Gastroesophageal sphincter (tissue), 4 donors: ENCODE measurements around the gene HAUS2. TPM values are rescaled to one million over a fixed set of nuclear protein-coding genes. Genes with fewer than 3 reads are reported as not detected.

Experiments used
- ATAC-seq: fragments of 150-250 bp; one replicate; pipeline ENCODE4 v1.9.1; 2016; ENCODE audit warnings: mild to moderate bottlenecking, moderate library complexity
- H3K27ac ChIP-seq, 4 donors: fragments of 200-600 bp; sonication (generic) in 3 of 4; 1 replicate in 3 of 4; 2 replicates in 1 of 4; pipeline ENCODE4 v1.5.1; 2016 to 2019
- H3K27me3 ChIP-seq: fragments of 200-600 bp; sonication (generic); one replicate; pipeline ENCODE4 v1.5.1; 2019
- H3K36me3 ChIP-seq, 2 donors: fragments of 200-600 bp; sonication (generic); one replicate each; pipeline ENCODE4 v1.5.1; 2019; ENCODE audit warnings: control low read depth in 1 of 2
- H3K4me1 ChIP-seq, 3 donors: fragments of 200-600 bp; sonication (generic); 1 replicate in 2 of 3; 2 replicates in 1 of 3; pipeline ENCODE4 v1.5.1; 2016 to 2019; ENCODE audit warnings: control low read depth in 2 of 3
- H3K4me3 ChIP-seq, 2 donors: fragments of 200-600 bp; sonication (generic); one replicate each; pipeline ENCODE4 v1.5.1; 2019; ENCODE audit warnings: mild to moderate bottlenecking in 1 of 2, moderate library complexity in 1 of 2
- H3K9me3 ChIP-seq, 3 donors: fragments of 200-600 bp; sonication (generic); one replicate each; pipeline ENCODE4 v1.5.1; 2017 to 2019; ENCODE audit warnings: control low read depth in 2 of 3
- EP300 ChIP-seq: sonication (generic); formaldehyde crosslinking; IDR thresholded peaks from one replicate; pipeline ENCODE4 v1.6.1; 2017; ENCODE audit warnings: antibody characterized with exemption, mild to moderate bottlenecking
- POLR2A ChIP-seq, 2 donors: fragments of 450-650 bp; IDR thresholded peaks; one replicate each; pipeline ENCODE4 v1.6.1; 2017; ENCODE audit warnings: antibody characterized with exemption in 2 of 2, mild to moderate bottlenecking in 2 of 2, moderate library complexity in 1 of 2
- POLR2AphosphoS5 ChIP-seq: sonication (generic); formaldehyde crosslinking; IDR thresholded peaks from one replicate; pipeline ENCODE4 v1.6.1; 2017; ENCODE audit warnings: antibody characterized with exemption
- WGBS, 2 donors: methylation state at CpG; one replicate each; pipeline ENCODE4 v1.1.5; 2018; ENCODE audit warnings: low coverage in 1 of 2; 5-methylcytosine and 5-hydroxymethylcytosine counted together
- total RNA-seq, 4 donors: library from RNA; depleted of rRNA; stranded (reverse); fragments of >200 nt; gene quantifications; one replicate each; pipeline ENCODE4 v1.1.0, GENCODE V29; 2016
- TF ChIP-seq, protein P1 (sequence below), 4 experiments: fragments of 200-600 bp in 2 of 4; fragments of 450-650 bp in 2 of 4; sonication (generic) in 1 of 4; IDR thresholded peaks; one replicate each; pipeline ENCODE4 v1.5.1; 2017 to 2019; ENCODE audit warnings: antibody characterized with exemption in 4 of 4, mild to moderate bottlenecking in 2 of 4, moderate library complexity in 2 of 4

The HAUS2 gene
- total RNA-seq, 4 donors from 2014 or later: 15.3 to 42.2 (median 32.3) TPM

DNA sequence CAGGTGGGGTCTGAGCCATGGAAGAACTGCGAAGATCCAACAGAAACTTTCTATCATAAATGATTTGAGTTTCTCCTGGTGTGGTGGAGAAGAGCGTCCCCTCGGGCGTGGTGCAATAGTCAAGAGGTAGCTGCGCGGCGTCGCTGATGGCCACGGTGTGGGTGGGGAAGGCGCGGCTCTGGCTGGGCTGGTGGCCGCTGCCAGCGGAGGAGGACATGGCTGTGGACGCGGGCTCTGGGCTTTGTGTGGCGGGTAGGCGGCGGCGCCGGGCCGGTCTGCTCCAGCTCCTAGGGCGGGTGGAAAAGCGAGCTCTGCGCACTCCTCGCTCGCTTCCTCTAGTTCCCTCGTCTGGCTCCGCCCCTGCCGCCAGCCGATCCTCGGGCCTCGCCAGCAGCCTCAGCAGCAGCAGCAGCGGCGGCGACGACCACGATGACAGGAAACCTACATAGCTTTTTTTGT is 32.7 kb downstream of the HAUS2 start:
- no peaks in the 10 kb centered on the region for H3K9me3 ChIP-seq
- peak overlapping the region; percentile 15 to 86 (median 84) for H3K27ac ChIP-seq
- WGBS, 2 donors: 0% methylated on average over 7 to 12 of the region's 37 CpGs
- peaks cover 0 to 5% of the 10 kb centered on the region in 2 donors for H3K36me3 ChIP-seq
- peak overlapping the region; percentile 34 to 51 for H3K4me3 ChIP-seq
- H3K27me3 ChIP-seq: no peaks in the 10 kb centered on the region
- peaks cover 17 to 100% (median 41%) of the 10 kb centered on the region in 3 donors for H3K4me1 ChIP-seq
- ATAC-seq: peak; percentile 93
- TF ChIP-seq POLR2A (IDR thresholded peaks at IDR 0.05) (peak; percentile 41 to 55), EP300 (no peak), POLR2AphosphoS5 (peak; percentile 69)
- TF ChIP-seq, protein P1, sequence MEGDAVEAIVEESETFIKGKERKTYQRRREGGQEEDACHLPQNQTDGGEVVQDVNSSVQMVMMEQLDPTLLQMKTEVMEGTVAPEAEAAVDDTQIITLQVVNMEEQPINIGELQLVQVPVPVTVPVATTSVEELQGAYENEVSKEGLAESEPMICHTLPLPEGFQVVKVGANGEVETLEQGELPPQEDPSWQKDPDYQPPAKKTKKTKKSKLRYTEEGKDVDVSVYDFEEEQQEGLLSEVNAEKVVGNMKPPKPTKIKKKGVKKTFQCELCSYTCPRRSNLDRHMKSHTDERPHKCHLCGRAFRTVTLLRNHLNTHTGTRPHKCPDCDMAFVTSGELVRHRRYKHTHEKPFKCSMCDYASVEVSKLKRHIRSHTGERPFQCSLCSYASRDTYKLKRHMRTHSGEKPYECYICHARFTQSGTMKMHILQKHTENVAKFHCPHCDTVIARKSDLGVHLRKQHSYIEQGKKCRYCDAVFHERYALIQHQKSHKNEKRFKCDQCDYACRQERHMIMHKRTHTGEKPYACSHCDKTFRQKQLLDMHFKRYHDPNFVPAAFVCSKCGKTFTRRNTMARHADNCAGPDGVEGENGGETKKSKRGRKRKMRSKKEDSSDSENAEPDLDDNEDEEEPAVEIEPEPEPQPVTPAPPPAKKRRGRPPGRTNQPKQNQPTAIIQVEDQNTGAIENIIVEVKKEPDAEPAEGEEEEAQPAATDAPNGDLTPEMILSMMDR (IDR thresholded peaks at IDR 0.05): peak in 2 of 4 experiments; percentile 8 to 13

DNA sequence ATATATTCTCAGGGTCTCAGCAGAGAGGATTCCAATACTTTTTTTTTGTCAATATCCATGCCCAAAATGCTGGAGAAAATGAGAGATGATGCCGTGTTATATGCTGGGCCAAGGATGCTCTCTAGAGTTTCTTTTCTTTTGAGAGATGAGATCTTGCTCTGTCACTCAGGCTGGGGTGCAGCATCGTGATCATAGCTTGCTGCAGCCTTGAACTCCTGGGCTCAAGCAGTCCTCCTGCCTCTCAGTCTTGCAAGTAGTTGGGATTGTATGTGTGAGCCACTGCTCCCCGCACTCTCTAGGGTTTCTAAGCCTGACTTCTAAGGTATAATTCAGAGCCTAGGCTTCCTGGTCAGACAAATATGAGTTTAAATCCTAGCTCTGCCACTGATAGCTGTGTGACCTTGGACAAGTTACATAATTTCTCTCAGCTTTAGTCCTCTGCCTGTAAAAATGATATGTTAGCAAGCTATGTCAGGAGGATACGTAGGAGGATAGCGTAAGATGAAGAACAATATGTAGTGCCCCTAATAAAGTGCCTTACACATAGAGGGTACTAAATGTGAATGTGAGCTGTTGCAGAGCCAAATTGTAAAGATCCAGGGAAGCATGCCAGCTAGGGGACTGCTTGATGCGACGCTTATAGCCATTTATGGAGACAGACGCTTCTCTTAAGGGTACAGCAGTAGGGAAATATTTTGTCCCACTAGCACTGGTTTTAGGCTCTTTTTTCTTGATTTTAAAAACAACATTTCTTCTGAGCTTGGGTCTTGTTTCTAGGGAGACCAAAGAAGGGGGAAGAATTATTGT is 34.1 kb downstream of the HAUS2 start:
- 29 to 37% methylated on average over 8 of the region's 8 CpGs for WGBS, 2 donors
- TF ChIP-seq EP300 (no peak), POLR2A (IDR thresholded peaks at IDR 0.05) (no peak), POLR2AphosphoS5 (no peak)
- TF ChIP-seq, protein P1 (IDR thresholded peaks at IDR 0.05): no peak

DNA sequence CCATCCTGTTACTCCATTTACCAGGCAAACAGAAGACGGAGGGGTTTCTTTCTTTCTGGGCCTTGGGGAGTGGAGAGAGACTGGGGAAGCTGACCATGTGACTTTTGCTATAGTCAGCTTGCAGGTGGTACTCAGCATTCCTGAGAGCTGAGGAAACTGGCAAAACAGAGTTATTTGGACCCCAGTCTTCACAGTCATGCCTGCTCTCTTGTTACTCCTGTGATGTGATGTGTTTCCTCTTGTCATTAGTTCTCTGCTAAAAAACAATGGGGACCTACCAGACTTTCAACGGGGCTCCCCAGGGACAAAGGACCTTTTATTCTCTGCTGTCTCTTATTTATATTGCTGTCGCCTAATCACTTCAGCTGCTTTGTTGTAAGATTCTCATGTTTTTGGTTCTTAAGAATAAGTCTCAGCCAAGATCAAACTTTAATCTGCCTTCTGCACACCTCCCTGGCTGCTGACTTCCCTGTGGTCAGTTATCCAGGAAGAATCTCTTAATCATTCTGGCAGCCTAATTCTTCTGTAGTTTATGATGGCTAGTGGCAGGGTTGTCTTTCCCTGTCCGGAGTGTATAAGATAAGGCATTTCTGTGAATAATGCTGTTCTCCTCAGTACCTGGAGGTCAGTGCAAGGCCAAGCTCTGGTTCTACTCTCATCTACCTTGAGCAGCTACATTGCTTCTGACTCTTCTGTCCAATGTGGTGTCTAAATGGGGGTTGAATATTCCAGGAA is 35.6 kb downstream of the HAUS2 start:
- Histone ChIP-seq H3K27me3 (no peaks in the 10 kb centered on the region), H3K9me3 (no peaks in the 10 kb centered on the region), H3K4me3 (peak overlapping the region; percentile 38 to 43), H3K4me1 (peaks cover 17 to 95% (median 28%) of the 10 kb centered on the region in 3 donors), H3K27ac (peak overlapping the region; percentile 15 to 86 (median 84)), H3K36me3 (peaks cover 0 to 21% of the 10 kb centered on the region in 2 donors)
- WGBS, 2 donors: 11 to 18% methylated on average over 2 to 4 of the region's 4 CpGs
- TF ChIP-seq EP300 (no peak), POLR2A (IDR thresholded peaks at IDR 0.05) (no peak), POLR2AphosphoS5 (no peak)
- TF ChIP-seq, protein P1 (IDR thresholded peaks at IDR 0.05): no peak
- ATAC-seq: no peak

More for the DNA sequence above, 34.1 kb downstream of the HAUS2 start:
- H3K4me3 ChIP-seq: peak overlapping the region; percentile 38 to 43
- peak overlapping the region; percentile 15 to 86 (median 84) for H3K27ac ChIP-seq
- peaks cover 17 to 95% (median 33%) of the 10 kb centered on the region in 3 donors for H3K4me1 ChIP-seq
- no peak for ATAC-seq
- peaks cover 0 to 19% of the 10 kb centered on the region in 2 donors for H3K36me3 ChIP-seq
- no peaks in the 10 kb centered on the region for H3K9me3 ChIP-seq
- H3K27me3 ChIP-seq: no peaks in the 10 kb centered on the region

DNA sequence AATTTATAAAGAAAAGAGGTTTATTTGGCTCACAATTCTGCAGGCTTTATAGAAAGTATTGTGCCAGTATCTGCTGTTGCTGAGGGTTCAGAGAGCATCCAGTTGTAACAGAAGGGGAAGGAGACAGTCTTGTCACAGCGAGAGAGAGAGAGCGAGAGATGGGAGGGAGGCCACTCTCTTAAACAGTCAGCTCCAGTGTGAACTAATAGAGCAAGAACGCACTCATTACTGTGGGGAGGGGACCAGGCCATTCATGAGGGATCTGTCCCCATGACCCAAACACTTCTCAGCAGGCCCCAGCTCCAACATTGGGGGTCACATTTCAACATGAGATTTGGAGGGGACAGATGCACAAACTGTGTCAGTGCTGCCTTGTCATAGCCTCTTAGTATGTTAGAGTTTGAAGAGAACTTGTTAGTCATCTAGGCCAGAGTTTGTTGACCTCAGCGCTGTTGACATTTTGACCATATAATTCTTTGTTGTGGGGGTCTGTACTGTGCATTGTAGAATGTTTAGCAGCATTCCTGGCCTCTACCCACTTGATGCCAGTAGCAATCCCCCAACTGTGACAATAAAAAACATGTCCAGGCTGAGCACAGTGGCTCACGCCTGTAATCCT is 42.1 kb downstream of the HAUS2 start:
- TF ChIP-seq, protein P1 (IDR thresholded peaks at IDR 0.05): no peak
- TF ChIP-seq POLR2AphosphoS5: no peak
- no peak for ATAC-seq
- peaks cover 0 to 32% of the 10 kb centered on the region in 2 donors for H3K36me3 ChIP-seq
- H3K4me1 ChIP-seq: peaks cover 5 to 87% (median 10%) of the 10 kb centered on the region in 3 donors
- H3K27ac ChIP-seq: peak overlapping the region in 3 of 4 donors; percentile 22 to 77 (median 56)
- 93% methylated on average over 4 of the region's 5 CpGs; no CpG with 5 or more reads in 1 of the 2 donors for WGBS, 2 donors
- H3K9me3 ChIP-seq: no peaks in the 10 kb centered on the region
- H3K4me3 ChIP-seq: no peak overlapping the region
- H3K27me3 ChIP-seq: no peaks in the 10 kb centered on the region
